HG03139 (cell line): ENCODE measurements around the gene GMCL1.
A peak's percentile ranks its signal among the peaks of the same experiment; 100 is the strongest.
"Not testable (repeated sequence)": the region's sequence is repeated elsewhere in the genome, so short reads cannot be mapped to it uniquely, and the experiment has no call there.

Experiments
- ATAC-seq: cut with Tn5 transposase; IDR thresholded peaks from one replicate; pipeline ENCODE4 v1.9.1; 2021; ENCODE audit not compliant: unreplicated experiment

GMCL1 gene, protein sequence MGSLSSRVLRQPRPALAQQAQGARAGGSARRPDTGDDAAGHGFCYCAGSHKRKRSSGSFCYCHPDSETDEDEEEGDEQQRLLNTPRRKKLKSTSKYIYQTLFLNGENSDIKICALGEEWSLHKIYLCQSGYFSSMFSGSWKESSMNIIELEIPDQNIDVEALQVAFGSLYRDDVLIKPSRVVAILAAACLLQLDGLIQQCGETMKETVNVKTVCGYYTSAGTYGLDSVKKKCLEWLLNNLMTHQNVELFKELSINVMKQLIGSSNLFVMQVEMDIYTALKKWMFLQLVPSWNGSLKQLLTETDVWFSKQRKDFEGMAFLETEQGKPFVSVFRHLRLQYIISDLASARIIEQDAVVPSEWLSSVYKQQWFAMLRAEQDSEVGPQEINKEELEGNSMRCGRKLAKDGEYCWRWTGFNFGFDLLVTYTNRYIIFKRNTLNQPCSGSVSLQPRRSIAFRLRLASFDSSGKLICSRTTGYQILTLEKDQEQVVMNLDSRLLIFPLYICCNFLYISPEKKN

GRCh38 chr2:69829256-69830044 is at the start of gene GMCL1:
Gene GMCL1, plus strand, starts transcription at chr2:69829660. Its CDS starts 233 bp downstream, at chr2:69829893.
- peak; percentile 80 for ATAC-seq

DNA sequence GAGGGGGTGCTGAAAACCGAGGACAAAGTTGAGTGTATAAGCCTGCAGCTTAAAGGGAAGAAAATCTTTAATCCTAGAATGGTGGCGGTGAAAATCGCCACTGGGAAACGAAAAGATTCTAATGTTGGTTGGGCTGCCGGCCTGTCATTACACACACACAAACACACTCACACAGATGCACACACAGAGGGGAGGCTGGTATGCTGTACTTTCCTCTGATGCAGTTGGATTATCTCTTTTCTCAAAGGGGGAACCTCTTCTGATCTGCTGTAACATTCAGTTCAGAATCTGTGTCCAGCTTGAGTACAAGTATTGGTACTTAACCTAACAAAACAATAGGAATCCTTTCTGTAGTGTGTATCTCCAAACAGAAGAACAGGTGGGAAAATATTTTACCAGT is 48.5 kb upstream of the GMCL1 start:
- peak; percentile 4 for ATAC-seq

- ATAC-seq: peak; percentile 45
Measured at GRCh38 chr2:69781321-69782248, 47.9 kb upstream of the GMCL1 start.

GRCh38 chr2:69784228-69784627 is 45.2 kb upstream of the GMCL1 start:
- no peak for ATAC-seq

DNA sequence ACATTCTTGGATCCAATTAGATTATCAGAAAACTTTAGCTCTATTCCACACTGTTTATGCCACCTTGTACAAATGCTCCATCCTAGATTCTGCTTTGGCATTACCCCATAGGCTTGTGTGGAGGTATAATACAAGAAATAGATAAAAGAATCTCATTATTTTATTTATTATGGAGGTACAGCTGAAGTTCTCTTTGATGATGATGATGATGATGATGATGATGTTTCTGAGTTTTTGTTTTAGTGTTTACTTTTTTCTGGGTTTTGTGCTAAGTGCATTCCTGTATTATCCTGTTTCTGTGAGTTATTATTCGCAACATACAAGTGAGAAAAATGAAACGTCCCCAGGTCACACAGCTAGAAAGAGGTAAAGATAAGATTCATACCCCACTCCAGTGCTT is 44.1 kb upstream of the GMCL1 start:
- ATAC-seq: no peak

DNA sequence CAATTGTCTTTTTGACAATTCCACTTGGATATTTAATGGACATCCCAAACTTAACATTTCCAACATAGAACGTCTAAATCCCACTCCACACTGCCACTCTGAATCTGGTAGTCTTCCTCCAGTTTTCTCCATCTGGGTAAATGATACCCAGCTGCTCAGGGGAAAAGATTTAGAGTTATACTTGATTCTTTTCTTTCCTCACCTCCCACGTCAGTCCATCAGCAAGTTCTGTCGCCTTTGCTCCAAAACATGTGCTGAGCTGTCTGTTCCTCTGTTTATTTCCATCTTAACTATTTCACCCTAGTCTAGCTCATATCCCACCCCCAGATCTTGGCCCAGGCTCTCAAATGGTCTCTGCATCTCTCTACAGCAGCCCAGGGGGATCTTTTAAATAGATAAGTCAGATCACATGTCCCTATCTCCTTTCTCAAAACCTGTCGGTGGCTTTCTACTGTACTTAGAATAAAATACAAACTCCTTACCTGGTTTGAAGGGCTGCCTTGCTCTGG is 43.4 kb upstream of the GMCL1 start:
- ATAC-seq: no peak

- ATAC-seq: no peak
Measured at GRCh38 chr2:69789175-69789721, 40.2 kb upstream of the GMCL1 start.

GRCh38 chr2:69789772-69790600 is 39.5 kb upstream of the GMCL1 start:
- no peak for ATAC-seq

DNA sequence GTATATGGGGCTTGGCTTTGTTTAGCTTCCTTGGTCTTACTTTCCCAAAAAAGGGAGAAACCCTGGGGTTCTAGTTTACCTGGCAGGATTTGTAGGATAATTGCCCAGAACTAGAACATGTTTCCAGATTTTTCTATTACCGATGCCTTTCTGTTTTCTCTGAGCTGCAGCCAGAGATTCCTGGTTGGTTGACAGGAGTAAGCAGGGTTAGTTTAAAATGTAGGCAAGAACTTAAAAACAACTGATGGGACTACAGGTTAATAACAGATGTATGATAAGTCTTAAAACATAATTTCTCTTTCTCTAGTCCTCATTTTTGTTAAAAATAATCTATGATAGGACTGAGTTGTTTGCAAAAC is 38.9 kb upstream of the GMCL1 start:
- ATAC-seq: no peak

GRCh38 chr2:69791045-69791444 is 38.4 kb upstream of the GMCL1 start:
- ATAC-seq: no peak

DNA sequence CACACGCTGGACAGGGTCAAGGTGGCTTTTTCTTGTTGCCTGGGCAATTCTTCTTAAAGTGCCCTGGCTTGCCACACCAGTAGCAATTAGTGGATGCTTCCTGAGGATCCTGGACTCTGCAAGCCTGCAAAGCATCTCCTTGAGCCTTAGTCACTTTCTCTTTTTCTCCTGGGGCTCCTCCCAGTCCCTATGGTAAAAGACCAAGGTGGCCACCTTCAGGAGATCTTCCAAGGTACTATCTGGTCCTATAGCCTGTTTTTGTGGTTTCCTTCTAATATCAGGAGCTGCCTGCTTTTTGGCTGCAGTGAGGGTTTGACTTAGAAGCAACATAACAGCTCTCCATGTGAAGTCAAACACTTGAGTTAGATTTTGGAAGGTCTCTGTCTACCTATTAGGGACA is 33.3 kb upstream of the GMCL1 start:
- no peak for ATAC-seq

GRCh38 chr2:69797235-69797634 is 32.2 kb upstream of the GMCL1 start:
- no peak for ATAC-seq

DNA sequence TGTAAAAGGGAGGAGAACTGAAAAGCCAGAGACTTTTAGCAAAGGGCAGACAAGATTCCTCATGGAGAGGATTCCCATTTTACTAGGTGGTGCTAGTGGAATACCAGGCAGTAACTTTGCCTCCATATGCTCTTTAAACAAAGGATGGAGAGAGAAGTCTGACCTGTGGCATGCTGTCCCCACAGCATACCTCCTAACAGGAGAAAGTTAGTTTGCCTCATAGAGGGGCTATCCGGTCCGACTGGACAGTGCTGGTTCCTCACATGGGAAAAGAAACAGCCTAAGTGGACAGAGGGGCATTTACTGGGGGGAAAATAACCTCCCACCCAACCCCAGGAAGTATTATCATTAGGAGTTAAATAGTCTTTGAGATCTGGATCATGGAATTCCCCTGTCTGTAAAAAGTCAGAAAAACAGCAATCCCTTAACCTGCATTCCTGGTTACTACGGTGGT is 31.6 kb upstream of the GMCL1 start:
- no peak for ATAC-seq

- ATAC-seq: no peak
Measured at GRCh38 chr2:69798290-69798908, 31.1 kb upstream of the GMCL1 start.

DNA sequence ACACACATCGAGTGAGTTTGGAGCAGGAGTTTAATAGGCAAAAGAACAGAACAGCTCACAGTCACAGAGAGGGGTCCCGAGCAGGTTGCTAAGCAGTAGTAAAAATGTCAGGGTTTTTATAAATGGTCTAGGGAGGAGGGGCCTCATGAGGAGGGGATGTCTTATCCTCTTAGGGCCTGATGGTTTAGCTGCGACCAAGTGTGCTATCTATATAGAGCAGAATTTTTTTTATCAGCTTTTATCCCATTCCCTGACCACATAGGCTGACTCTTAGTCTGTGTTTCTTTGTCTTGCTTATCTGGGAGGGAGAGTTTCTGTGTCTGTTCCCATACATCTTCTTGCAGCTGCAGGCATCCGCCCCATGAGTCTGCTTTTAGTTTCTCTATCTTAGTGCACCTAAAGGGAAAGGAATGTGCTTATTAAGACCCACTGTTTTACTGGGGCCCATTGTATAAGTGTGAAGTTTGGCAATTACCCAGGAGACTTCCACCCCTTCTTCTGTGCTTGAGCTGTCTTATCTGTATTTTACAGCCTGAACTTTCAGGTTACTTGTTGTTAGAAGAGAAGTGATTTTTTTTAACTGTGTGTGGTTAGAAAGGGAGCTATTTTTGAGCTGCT is 30.4 kb upstream of the GMCL1 start:
- no peak for ATAC-seq

DNA sequence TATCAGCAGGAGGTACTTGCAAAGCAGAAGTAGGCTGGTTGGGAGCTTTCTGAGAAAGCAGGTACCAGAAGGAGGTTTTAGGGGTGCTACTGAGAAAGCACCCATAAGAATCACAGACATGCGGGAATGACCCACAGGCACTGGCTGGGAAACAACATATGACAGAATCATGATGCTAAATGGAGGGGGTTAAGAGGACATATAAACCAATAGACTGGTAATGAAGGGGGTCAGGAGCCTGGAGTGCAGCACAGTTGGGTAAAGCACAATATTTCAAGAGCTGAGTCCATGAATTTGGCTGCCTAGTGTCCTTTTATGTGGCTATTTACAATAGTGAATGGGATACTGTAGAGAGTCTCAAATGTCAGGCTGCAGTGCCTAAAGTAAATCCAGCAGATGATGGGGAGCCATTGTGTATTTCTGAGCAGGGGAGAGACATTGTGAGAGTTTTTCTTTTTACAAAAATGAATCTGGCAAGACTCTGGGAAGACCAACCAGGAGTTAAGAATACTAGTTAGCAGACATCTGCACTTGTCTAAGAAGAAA is 27.6 kb upstream of the GMCL1 start:
- no peak for ATAC-seq

DNA sequence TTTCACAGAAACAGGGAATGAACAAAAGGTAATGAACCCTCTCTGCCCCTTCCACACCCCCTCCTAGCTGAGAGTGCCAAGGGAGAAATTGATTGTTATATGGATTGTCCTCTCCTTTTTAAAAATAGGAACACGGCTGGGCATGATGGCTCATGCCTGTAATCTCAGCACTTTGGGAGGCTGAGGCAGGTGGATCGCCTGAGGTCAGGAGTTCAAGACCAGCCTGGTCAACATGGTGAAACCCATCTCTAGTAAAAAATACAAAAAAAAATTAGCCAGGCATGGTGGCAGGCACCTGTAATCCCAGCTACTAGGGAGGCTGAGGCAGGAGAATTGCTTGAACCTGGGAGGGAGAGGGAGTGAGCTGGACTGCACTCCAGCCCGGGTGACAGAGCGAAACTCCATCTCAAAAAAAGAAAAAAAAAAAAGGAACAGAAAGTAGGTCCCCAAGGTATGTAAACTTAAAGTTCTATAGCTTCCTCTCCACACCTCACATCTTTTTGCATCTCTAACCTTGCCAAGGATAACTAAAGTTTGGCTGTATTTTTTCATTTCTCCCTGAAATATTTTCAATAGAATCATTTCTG is 26.6 kb upstream of the GMCL1 start:
- ATAC-seq: not testable (repeated sequence)

GRCh38 chr2:69804416-69804815 is 25.0 kb upstream of the GMCL1 start:
- no peak for ATAC-seq
